ENCODE measurements around the gene ABCG1.

DNA sequence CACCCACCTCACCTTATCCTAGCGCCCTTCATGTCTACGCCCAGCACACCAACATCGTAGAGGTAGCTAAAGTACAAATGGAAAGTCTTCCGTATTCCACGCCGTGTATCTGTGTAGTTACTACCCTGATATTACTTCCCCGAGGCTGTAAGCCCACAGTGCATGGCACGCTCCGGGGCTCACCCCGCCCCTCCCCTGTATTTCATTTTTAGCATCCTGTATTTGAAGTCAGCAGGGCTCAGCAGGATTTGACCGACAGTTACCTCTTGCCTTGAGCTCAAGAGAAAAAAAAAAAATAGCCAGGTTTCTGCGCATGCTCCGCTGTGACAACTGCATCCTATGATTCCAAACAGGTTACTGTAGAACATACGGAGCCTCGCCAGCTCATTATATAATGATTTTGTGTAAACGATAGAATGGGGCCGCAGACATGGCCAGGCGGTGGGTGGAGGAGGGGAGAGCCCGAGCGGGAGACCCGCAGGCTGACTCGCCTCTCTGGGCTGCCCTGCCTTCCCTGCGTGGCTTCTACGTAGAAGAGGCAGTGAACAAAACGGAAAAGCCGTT is 1.3 kb downstream of the ABCG1 start:
- TF ChIP-seq ELF4 (IDR thresholded peaks at IDR 0.05) = no peak
- TF ChIP-seq SP1 (IDR thresholded peaks at IDR 0.05) = no peak
- no peak for TF ChIP-seq SUZ12 (IDR thresholded peaks at IDR 0.05)
- TF ChIP-seq FOXA1 (IDR thresholded peaks at IDR 0.05) = no peak
- peak; percentile 94 for TF ChIP-seq ZNF384 (IDR thresholded peaks at IDR 0.05)
- TF ChIP-seq LEF1 (IDR thresholded peaks at IDR 0.05; ENCODE audit: borderline replicate concordance) = no peak
- no peak for TF ChIP-seq ARNT (IDR thresholded peaks at IDR 0.05)
- no peak for TF ChIP-seq FOXM1 (IDR thresholded peaks at IDR 0.05; ENCODE audit: borderline replicate concordance)
- no peak for TF ChIP-seq NFRKB (IDR thresholded peaks at IDR 0.05)
- TF ChIP-seq BHLHE40 (IDR thresholded peaks at IDR 0.05; ENCODE audit: borderline replicate concordance) = no peak
- no peak for TF ChIP-seq TARDBP (IDR thresholded peaks at IDR 0.05)
- TF ChIP-seq L3MBTL2 (conservative IDR thresholded peaks at IDR 0.05) = 0 out of 2 replicates have a peak, but pooled peaks have one; percentile 15
- TF ChIP-seq, protein P1, sequence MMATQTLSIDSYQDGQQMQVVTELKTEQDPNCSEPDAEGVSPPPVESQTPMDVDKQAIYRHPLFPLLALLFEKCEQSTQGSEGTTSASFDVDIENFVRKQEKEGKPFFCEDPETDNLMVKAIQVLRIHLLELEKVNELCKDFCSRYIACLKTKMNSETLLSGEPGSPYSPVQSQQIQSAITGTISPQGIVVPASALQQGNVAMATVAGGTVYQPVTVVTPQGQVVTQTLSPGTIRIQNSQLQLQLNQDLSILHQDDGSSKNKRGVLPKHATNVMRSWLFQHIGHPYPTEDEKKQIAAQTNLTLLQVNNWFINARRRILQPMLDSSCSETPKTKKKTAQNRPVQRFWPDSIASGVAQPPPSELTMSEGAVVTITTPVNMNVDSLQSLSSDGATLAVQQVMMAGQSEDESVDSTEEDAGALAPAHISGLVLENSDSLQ (IDR thresholded peaks at IDR 0.05) = peak; percentile 79

All from HEK293T (cell line).